HepG2 (cell line): ENCODE results near the gene HELLS. TPM values are rescaled to one million over a fixed set of nuclear protein-coding genes. Genes with fewer than 3 reads are reported as not detected.

Experiments
- ARHGAP35 ChIP-seq: sonication (generic); formaldehyde crosslinking; IDR thresholded peaks from 2 replicates; pipeline ENCODE4 v1.9.0; 2022; ENCODE audit warnings: mild to moderate bottlenecking, inconsistent platforms, moderate library complexity, missing genetic modification reagents, borderline replicate concordance
- ASH2L ChIP-seq: fragments of 300-600, 200-600 bp; sonication (generic); IDR thresholded peaks from 2 replicates; pipeline ENCODE4 v1.7.0; 2017; ENCODE audit warnings: low read depth, mild to moderate bottlenecking, moderate library complexity, mixed read lengths, low read length; ENCODE audit not compliant: insufficient read length
- ATF1 ChIP-seq: IDR thresholded peaks from 2 replicates; pipeline ENCODE4 v1.6.1; 2016; ENCODE audit warnings: mild to moderate bottlenecking, control low read depth
- BORCS8-MEF2B ChIP-seq: sonication (generic); formaldehyde crosslinking; IDR thresholded peaks from 2 replicates; pipeline ENCODE4 v1.8.0; 2022; ENCODE audit warnings: mild to moderate bottlenecking, missing genetic modification reagents
- CREB1 ChIP-seq, 2 experiments: fragments of 450-650 bp in 1 of 2; IDR thresholded peaks; 2 replicates each; pipeline ENCODE4 v1.6.1; 2016 to 2017; ENCODE audit warnings: control low read depth in 1 of 2, mild to moderate bottlenecking in 1 of 2, missing compliant biosample characterization in 1 of 2, missing genetic modification characterization in 1 of 2
- ETV5 ChIP-seq: IDR thresholded peaks from 2 replicates; pipeline ENCODE4 v1.6.1; 2018; ENCODE audit warnings: missing biosample characterization, missing genetic modification reagents, inconsistent platforms, borderline replicate concordance
- ETV6 ChIP-seq: sonication (generic); formaldehyde crosslinking; conservative IDR thresholded peaks from 2 replicates; pipeline ENCODE4 v1.4.0; 2020; ENCODE audit warnings: missing genetic modification reagents
- FOXO1 ChIP-seq: sonication (generic); formaldehyde crosslinking; IDR thresholded peaks from 2 replicates; pipeline ENCODE4 v1.4.0; 2020; ENCODE audit warnings: missing genetic modification reagents
- HNF4G ChIP-seq, 2 experiments: sonication (generic) in 1 of 2; formaldehyde crosslinking in 1 of 2; IDR thresholded peaks; 2 replicates each; pipeline versions ENCODE4 v1.4.0 to v1.6.1; 2011 to 2020; ENCODE audit warnings: borderline replicate concordance in 2 of 2, low read depth in 2 of 2, mild to moderate bottlenecking in 2 of 2, low read length in 1 of 2, missing genetic modification reagents in 1 of 2, moderate library complexity in 1 of 2
- KDM2A ChIP-seq: sonication (generic); formaldehyde crosslinking; IDR thresholded peaks from 2 replicates; pipeline ENCODE4 v1.4.0; 2020; ENCODE audit warnings: low read depth, missing genetic modification reagents, borderline replicate concordance
- NCOA5 ChIP-seq: sonication (generic); formaldehyde crosslinking; IDR thresholded peaks from 2 replicates; pipeline ENCODE4 v1.4.0; 2020; ENCODE audit warnings: missing genetic modification reagents
- POLR2A ChIP-seq, 2 experiments: IDR thresholded peaks; 2 replicates each; pipeline ENCODE4 v1.6.1; 2011; ENCODE audit warnings: low read depth in 2 of 2, low read length in 2 of 2, mild to moderate bottlenecking in 1 of 2, moderate library complexity in 1 of 2; ENCODE audit not compliant: insufficient read depth in 1 of 2
- THAP11 ChIP-seq: IDR thresholded peaks from 2 replicates; pipeline ENCODE4 v1.6.1; 2016; ENCODE audit warnings: missing biosample characterization, missing genetic modification reagents
- ZNF160 ChIP-seq: sonication (generic); formaldehyde crosslinking; IDR thresholded peaks from 2 replicates; pipeline ENCODE4 v1.8.0; 2022; ENCODE audit warnings: mild to moderate bottlenecking, inconsistent platforms, missing genetic modification reagents
- ZNF556 ChIP-seq: sonication (generic); formaldehyde crosslinking; IDR thresholded peaks from 2 replicates; pipeline ENCODE4 v1.4.0; 2020; ENCODE audit warnings: mild to moderate bottlenecking, missing genetic modification reagents, borderline replicate concordance
- ZNF652 ChIP-seq: IDR thresholded peaks from 2 replicates; pipeline ENCODE4 v1.6.1; 2016; ENCODE audit warnings: low read depth, borderline replicate concordance
- ZNF720 ChIP-seq: sonication (generic); formaldehyde crosslinking; IDR thresholded peaks from 2 replicates; pipeline ENCODE4 v1.4.0; 2020; ENCODE audit warnings: missing genetic modification reagents
- ZSCAN22 ChIP-seq: sonication (generic); formaldehyde crosslinking; IDR thresholded peaks from 2 replicates; pipeline ENCODE4 v1.4.0; 2020; ENCODE audit warnings: mild to moderate bottlenecking, missing genetic modification reagents
- ZZZ3 ChIP-seq: sonication (generic); formaldehyde crosslinking; IDR thresholded peaks from 2 replicates; pipeline ENCODE4 v1.4.0; 2020; ENCODE audit warnings: missing genetic modification reagents, mild to moderate bottlenecking, borderline replicate concordance
- polyA plus RNA-seq, 8 experiments: library from polyadenylated mRNA; depleted of rRNA in 3 of 8; stranded (reverse) in 7 of 8; unstranded in 1 of 8; fragments of >200 nt; fragmentation: Illumina TruSeq in 4 of 8; extraction: Trizol in 4 of 8; gene quantifications; 2 replicates each; pipeline versions ENCODE4 v1.2.1 to v1.2.3, GENCODE V29; 2011 to 2016; ENCODE audit warnings: low read depth in 4 of 8, missing spikeins in 1 of 8, mixed read lengths in 1 of 8; ENCODE audit not compliant: insufficient read depth in 1 of 8
- total RNA-seq, 5 experiments: library from RNA; depleted of rRNA; stranded (reverse); fragments of >200 nt; fragmentation: Illumina TruSeq; extraction: Trizol; gene quantifications; 2 replicates each; pipeline ENCODE4 v1.2.3, GENCODE V29; 2016; ENCODE audit warnings: low read depth in 1 of 5
- TF ChIP-seq, protein P1 (sequence below): sonication (generic); formaldehyde crosslinking; IDR thresholded peaks from 2 replicates; pipeline ENCODE4 v1.4.0; 2020; ENCODE audit warnings: missing genetic modification reagents
- TF ChIP-seq, protein P2 (sequence below): sonication (generic); formaldehyde crosslinking; conservative IDR thresholded peaks from 2 replicates; pipeline ENCODE4 v1.8.0; 2022; ENCODE audit warnings: low read depth, missing genetic modification reagents
- TF ChIP-seq, protein P3 (sequence below): sonication (generic); formaldehyde crosslinking; IDR thresholded peaks from 2 replicates; pipeline ENCODE4 v1.8.1; 2023; ENCODE audit warnings: missing genetic modification reagents, mild to moderate bottlenecking, borderline replicate concordance
- TF ChIP-seq, protein P4 (sequence below): sonication (generic); formaldehyde crosslinking; conservative IDR thresholded peaks from 2 replicates; pipeline ENCODE4 v1.4.0; 2020; ENCODE audit warnings: missing genetic modification reagents

HELLS gene
- total and polyA plus RNA-seq, 2 of the 13 experiments (the other 11 are each of a cell fraction or from before 2014, with no cell fraction given) = 22.6 to 84.6 TPM

DNA sequence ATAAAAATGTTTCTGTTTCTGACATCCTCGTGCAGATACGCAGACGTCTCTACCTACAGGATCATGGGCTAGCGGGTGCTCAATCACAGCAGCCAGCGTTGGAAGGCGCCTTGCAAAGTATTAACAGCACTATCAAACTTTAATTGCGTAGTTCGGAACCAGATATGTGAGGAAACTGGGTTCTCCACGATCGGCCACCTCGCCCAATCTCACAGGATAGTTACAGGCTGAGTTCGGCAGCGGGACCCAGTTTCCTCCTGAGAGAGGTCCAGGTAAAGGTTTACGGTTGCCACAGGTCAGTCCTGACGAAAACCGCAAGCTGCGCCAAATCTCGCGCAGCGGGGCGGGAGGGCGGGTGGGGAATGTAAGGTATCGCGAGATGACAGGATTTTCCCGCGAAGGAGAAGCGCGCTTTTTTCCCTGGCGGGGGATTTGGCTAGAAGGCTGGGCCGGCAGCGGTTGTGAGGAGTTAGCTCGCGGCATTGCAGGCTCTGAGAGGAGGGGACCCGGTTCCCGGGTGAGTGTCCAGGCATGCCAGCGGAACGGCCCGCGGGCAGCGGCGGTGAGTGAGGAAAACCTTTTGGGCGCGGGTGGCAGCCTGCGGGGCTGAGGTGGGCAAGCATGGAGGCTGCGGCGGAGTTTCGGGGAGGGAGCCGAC is at the start of gene HELLS (continued):
- TF ChIP-seq KDM2A (CRISPR knock-in tag) (peak; percentile 60; the same call in 1 of the 2 replicates), ETV6 (CRISPR knock-in tag) (no peak), NCOA5 (no peak), FOXO1 (CRISPR knock-in tag) (no peak), POLR2A (IDR thresholded peaks at IDR 0.05; ENCODE audit: insufficient read depth in 1 of 2, low read depth in 2 of 2, low read length in 2 of 2) (peak; percentile 78 to 85), ETV5 (CRISPR knock-in tag) (0 out of 2 replicates have a peak, but pooled peaks have one; percentile 5), ZSCAN22 (CRISPR knock-in tag) (no peak), BORCS8-MEF2B (CRISPR knock-in tag) (0 out of 2 replicates have a peak, but pooled peaks have one; percentile 19), THAP11 (CRISPR knock-in tag) (peak; percentile 45), ZNF720 (CRISPR knock-in tag) (no peak), ZNF556 (CRISPR knock-in tag) (0 out of 2 replicates have a peak, but pooled peaks have one; percentile 43), ZZZ3 (CRISPR knock-in tag) (no peak; the same call in 1 of the 2 replicates), ZNF652 (CRISPR knock-in tag) (no peak), CREB1 (IDR thresholded peaks at IDR 0.05) (no peak), CREB1 (CRISPR knock-in tag; IDR thresholded peaks at IDR 0.05) (peak; percentile 55; the same call in 1 of the 2 replicates), ATF1 (no peak), ASH2L (peak; percentile 89), HNF4G (IDR thresholded peaks at IDR 0.05; ENCODE audit: borderline replicate concordance, low read depth, low read length) (no peak), HNF4G (CRISPR knock-in tag; IDR thresholded peaks at IDR 0.05; ENCODE audit: borderline replicate concordance, low read depth) (no peak), ARHGAP35 (CRISPR knock-in tag) (peak; percentile 23; the same call in 1 of the 2 replicates), ZNF160 (CRISPR knock-in tag) (no peak)
- TF ChIP-seq, protein P1, sequence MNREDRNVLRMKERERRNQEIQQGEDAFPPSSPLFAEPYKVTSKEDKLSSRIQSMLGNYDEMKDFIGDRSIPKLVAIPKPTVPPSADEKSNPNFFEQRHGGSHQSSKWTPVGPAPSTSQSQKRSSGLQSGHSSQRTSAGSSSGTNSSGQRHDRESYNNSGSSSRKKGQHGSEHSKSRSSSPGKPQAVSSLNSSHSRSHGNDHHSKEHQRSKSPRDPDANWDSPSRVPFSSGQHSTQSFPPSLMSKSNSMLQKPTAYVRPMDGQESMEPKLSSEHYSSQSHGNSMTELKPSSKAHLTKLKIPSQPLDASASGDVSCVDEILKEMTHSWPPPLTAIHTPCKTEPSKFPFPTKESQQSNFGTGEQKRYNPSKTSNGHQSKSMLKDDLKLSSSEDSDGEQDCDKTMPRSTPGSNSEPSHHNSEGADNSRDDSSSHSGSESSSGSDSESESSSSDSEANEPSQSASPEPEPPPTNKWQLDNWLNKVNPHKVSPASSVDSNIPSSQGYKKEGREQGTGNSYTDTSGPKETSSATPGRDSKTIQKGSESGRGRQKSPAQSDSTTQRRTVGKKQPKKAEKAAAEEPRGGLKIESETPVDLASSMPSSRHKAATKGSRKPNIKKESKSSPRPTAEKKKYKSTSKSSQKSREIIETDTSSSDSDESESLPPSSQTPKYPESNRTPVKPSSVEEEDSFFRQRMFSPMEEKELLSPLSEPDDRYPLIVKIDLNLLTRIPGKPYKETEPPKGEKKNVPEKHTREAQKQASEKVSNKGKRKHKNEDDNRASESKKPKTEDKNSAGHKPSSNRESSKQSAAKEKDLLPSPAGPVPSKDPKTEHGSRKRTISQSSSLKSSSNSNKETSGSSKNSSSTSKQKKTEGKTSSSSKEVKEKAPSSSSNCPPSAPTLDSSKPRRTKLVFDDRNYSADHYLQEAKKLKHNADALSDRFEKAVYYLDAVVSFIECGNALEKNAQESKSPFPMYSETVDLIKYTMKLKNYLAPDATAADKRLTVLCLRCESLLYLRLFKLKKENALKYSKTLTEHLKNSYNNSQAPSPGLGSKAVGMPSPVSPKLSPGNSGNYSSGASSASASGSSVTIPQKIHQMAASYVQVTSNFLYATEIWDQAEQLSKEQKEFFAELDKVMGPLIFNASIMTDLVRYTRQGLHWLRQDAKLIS (CRISPR knock-in tag) = no peak
- TF ChIP-seq, protein P2, sequence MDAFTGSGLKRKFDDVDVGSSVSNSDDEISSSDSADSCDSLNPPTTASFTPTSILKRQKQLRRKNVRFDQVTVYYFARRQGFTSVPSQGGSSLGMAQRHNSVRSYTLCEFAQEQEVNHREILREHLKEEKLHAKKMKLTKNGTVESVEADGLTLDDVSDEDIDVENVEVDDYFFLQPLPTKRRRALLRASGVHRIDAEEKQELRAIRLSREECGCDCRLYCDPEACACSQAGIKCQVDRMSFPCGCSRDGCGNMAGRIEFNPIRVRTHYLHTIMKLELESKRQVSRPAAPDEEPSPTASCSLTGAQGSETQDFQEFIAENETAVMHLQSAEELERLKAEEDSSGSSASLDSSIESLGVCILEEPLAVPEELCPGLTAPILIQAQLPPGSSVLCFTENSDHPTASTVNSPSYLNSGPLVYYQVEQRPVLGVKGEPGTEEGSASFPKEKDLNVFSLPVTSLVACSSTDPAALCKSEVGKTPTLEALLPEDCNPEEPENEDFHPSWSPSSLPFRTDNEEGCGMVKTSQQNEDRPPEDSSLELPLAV (CRISPR knock-in tag) = no peak
- TF ChIP-seq, protein P3, sequence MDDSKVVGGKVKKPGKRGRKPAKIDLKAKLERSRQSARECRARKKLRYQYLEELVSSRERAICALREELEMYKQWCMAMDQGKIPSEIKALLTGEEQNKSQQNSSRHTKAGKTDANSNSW (CRISPR knock-in tag) = no peak
- TF ChIP-seq, protein P4, sequence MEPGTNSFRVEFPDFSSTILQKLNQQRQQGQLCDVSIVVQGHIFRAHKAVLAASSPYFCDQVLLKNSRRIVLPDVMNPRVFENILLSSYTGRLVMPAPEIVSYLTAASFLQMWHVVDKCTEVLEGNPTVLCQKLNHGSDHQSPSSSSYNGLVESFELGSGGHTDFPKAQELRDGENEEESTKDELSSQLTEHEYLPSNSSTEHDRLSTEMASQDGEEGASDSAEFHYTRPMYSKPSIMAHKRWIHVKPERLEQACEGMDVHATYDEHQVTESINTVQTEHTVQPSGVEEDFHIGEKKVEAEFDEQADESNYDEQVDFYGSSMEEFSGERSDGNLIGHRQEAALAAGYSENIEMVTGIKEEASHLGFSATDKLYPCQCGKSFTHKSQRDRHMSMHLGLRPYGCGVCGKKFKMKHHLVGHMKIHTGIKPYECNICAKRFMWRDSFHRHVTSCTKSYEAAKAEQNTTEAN = no peak; the same call in 1 of the 2 replicates
